Central memory CD8-positive, alpha-beta T cell (primary cell): ENCODE data around the gene TOX2.

ENCODE experiments used
- ATAC-seq: fragments of 150-1000 bp; cut with Tn5 transposase; replicated peaks from 2 replicates; pipeline ENCODE4 v1.10.0; 2022; ENCODE audit warnings: mild to moderate bottlenecking, moderate FRiP score, moderate number of reproducible peaks; ENCODE audit not compliant: poor library complexity, severe bottlenecking; ENCODE audit errors: extremely low read depth
- DNase-seq, 2 donors: peaks; one replicate each; pipeline ENCODE4 v3.0.0; 2021; ENCODE audit warnings: low spot score in 2 of 2
- H3K27ac Mint-ChIP-seq: one replicate; pipeline ENCODE4 v1.8.0; 2022; ENCODE audit warnings: low read depth, mild to moderate bottlenecking, moderate library complexity, mixed read lengths
- H3K27me3 Mint-ChIP-seq: one replicate; pipeline ENCODE4 v1.8.0; 2022; ENCODE audit warnings: mixed read lengths
- H3K36me3 Mint-ChIP-seq: one replicate; pipeline ENCODE4 v1.8.0; 2022; ENCODE audit warnings: mild to moderate bottlenecking, moderate library complexity, mixed read lengths; ENCODE audit not compliant: insufficient read depth
- H3K4me1 Mint-ChIP-seq: one replicate; pipeline ENCODE4 v1.8.0; 2022; ENCODE audit warnings: mixed read lengths
- H3K4me3 Mint-ChIP-seq: one replicate; pipeline ENCODE4 v1.8.0; 2022; ENCODE audit warnings: mild to moderate bottlenecking, moderate library complexity, mixed read lengths
- H3K9me3 Mint-ChIP-seq: one replicate; pipeline ENCODE4 v1.8.0; 2022; ENCODE audit warnings: mixed read lengths

TOX2 gene

GRCh38 chr20:44054118-44054517 is 139.5 kb downstream of the TOX2 start:
- no peaks in the 10 kb centered on the region for H3K9me3 Mint-ChIP-seq
- no peaks in the 10 kb centered on the region for H3K4me1 Mint-ChIP-seq
- no peak overlapping the region for H3K4me3 Mint-ChIP-seq
- H3K27me3 Mint-ChIP-seq, result no peaks in the 10 kb centered on the region
- H3K27ac Mint-ChIP-seq, result no peak overlapping the region
- DNase-seq, result no peak
- ATAC-seq, result no peak
- H3K36me3 Mint-ChIP-seq, result no peaks in the 10 kb centered on the region

DNA sequence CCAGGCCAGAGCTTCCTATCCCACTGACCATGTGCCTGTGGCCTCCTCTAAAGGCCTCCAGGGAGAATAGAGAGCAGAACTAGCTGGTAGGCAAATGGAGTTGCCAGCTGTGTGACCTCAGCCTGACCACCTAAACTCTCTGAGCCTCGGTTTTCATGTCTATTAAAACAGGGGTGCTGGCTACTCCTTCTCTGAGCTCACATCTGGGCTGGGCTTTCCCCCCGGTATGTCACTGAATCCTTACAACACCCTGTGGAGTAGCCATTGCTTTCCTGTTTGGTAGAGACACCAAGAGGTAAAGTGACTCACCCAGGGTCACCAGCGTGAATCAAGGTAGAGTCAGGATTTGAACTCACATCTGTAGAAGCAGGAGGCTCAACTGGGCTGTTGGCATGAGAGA is 140.2 kb downstream of the TOX2 start:
- DNase-seq, result no peak
- no peak for ATAC-seq
- H3K27me3 Mint-ChIP-seq, result no peaks in the 10 kb centered on the region
- no peaks in the 10 kb centered on the region for H3K9me3 Mint-ChIP-seq
- H3K4me1 Mint-ChIP-seq, result no peaks in the 10 kb centered on the region
- no peak overlapping the region for H3K4me3 Mint-ChIP-seq
- no peak overlapping the region for H3K27ac Mint-ChIP-seq
- no peaks in the 10 kb centered on the region for H3K36me3 Mint-ChIP-seq

- H3K36me3 Mint-ChIP-seq, result peaks cover 1% of the 10 kb centered on the region
- no peak for DNase-seq
- H3K27ac Mint-ChIP-seq, result no peak overlapping the region
- ATAC-seq, result peak; percentile 62
- no peaks in the 10 kb centered on the region for H3K27me3 Mint-ChIP-seq
- H3K4me1 Mint-ChIP-seq, result no peaks in the 10 kb centered on the region
- no peak overlapping the region for H3K4me3 Mint-ChIP-seq
- H3K9me3 Mint-ChIP-seq, result no peaks in the 10 kb centered on the region
Measured at GRCh38 chr20:44056010-44056698, 141.5 kb downstream of the TOX2 start.

DNA sequence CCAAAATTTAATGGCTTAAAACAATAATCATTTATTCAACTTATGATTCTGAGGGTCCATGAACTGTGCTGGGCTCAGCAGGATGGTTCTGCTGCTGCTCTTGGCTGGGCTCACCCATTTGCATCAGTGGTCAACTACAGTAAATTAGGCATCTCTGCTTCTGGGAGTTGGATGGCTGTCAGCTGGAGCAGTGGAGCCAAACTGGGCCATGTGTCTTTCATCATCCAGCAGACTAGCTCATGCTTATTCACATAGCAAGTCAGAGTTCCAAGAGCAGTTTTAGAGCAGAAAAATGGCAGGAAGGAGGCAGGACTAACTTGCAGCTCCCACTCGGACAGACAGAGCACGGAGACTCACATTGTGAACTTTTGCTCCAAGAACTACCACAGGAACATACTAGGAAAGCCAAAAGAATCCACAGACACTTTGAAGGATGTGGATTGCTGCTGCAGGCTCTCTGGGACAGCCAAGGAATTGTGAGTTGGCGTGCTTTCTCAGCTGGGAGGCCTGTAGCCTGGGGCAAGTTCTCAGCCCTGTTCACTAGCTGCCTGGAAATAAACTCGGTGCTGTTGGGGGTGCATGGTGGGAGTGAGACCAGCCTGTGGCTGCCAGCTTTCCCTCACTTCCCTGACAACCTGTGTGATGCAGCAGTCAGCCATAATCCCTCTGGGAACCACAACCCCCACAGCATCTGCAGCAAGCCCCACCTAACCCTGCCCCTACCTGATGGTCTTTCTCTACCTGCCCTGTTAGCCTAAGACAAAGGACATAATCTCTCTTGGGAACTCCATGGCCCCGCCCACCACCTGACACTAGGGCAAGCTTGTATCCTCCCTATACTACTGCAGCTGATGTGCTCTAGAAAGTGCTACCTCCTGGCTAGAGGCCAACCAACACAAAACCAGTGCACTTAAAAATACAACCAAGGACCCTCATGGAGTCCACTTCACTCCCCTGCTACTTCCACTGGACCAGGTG is 143.3 kb downstream of the TOX2 start:
- Mint-ChIP-seq H3K9me3 (no peaks in the 10 kb centered on the region), H3K27ac (no peak overlapping the region), H3K36me3 (peaks cover 1% of the 10 kb centered on the region), H3K4me3 (no peak overlapping the region), H3K27me3 (no peaks in the 10 kb centered on the region), H3K4me1 (no peaks in the 10 kb centered on the region)
- DNase-seq (no peak), ATAC-seq (no peak)

DNA sequence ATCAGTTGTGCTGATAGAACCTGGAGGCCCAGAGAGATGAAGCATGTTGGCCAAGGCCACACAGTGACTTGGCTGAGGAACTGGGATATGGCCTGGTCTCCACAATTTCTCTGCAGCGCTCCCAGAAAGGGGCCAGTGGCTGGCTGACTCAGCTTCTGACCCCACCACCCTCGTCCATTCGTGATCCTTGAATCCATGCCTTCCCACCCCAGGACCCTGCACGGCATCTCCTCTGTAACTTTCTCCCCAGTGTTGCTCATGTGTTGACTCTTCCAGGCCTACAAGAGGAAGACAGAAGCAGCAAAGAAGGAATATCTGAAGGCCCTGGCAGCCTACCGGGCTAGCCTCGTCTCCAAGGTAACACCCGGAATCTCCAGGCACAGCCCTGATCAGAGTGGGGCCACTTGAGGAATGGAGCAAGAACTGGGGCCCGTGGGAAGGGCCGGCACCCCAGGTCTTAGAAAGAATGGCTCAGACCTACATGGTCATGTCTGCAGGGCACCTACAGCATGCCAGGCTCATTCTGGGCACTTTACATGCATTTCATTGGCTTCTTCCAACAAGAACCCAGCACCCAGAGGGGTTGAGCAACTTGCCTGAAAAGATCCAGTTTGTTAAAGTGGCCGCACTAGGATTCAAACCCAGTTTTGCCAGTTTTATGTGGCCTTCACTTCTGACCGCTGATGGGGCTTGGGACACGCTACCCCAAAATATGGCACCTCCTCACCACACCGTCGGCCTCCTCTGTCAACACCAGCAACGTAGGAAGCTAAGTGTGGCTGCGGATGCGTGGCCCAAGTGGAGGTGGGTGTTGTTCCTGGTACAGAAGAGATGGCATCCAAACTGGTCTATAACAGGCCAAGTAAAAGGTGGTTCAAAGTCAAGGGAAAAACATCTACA is 150.1 kb downstream of the TOX2 start:
- Mint-ChIP-seq H3K27me3 (no peaks in the 10 kb centered on the region), H3K36me3 (peaks cover 12% of the 10 kb centered on the region), H3K4me3 (no peak overlapping the region), H3K4me1 (peaks cover 18% of the 10 kb centered on the region), H3K27ac (no peak overlapping the region), H3K9me3 (no peaks in the 10 kb centered on the region)
- DNase-seq (no peak), ATAC-seq (no peak)

GRCh38 chr20:44065401-44066340 is 151.0 kb downstream of the TOX2 start:
- Mint-ChIP-seq H3K27ac (no peak overlapping the region), H3K4me1 (peaks cover 27% of the 10 kb centered on the region)
- no peak for ATAC-seq

GRCh38 chr20:44066645-44067606 is 152.3 kb downstream of the TOX2 start:
- no peak overlapping the region for H3K27ac Mint-ChIP-seq
- no peak overlapping the region for H3K4me3 Mint-ChIP-seq
- H3K27me3 Mint-ChIP-seq, result no peaks in the 10 kb centered on the region
- ATAC-seq (no peak), DNase-seq (no peak)
- peaks cover 15% of the 10 kb centered on the region for H3K36me3 Mint-ChIP-seq
- H3K4me1 Mint-ChIP-seq, result peaks cover 33% of the 10 kb centered on the region
- no peaks in the 10 kb centered on the region for H3K9me3 Mint-ChIP-seq

More at GRCh38 chr20:44065401-44066340, 151.0 kb downstream of the TOX2 start:
- Mint-ChIP-seq H3K27me3 (no peaks in the 10 kb centered on the region), H3K4me3 (no peak overlapping the region), H3K9me3 (no peaks in the 10 kb centered on the region), H3K36me3 (peaks cover 15% of the 10 kb centered on the region)
- DNase-seq, result no peak

DNA sequence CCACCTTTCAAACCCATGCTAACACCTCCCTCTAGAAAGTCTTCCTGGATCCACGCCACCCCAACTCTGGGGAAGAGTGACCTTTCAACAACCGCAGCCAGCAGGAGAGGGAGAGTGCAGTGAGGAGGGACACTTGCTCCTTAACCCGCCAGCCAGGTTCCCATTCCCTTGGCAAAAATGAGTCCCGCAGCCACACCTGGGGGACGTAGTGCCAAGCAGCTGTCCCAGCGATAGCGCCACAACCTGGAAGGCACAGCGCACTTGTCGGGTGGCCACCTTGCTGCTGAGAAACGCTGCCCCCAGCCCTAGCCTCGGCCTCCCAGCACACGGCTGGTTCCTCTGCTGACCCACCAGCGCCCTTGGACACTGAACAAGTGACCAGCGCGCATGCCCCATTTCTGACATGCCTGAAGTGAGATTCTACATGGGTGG is 153.0 kb downstream of the TOX2 start:
- Mint-ChIP-seq H3K9me3 (no peaks in the 10 kb centered on the region), H3K4me3 (no peak overlapping the region), H3K36me3 (peaks cover 15% of the 10 kb centered on the region), H3K27me3 (no peaks in the 10 kb centered on the region), H3K27ac (no peak overlapping the region), H3K4me1 (peaks cover 36% of the 10 kb centered on the region)
- DNase-seq, result no peak
- no peak for ATAC-seq

- DNase-seq (no peak), ATAC-seq (no peak)
- Mint-ChIP-seq H3K9me3 (no peaks in the 10 kb centered on the region), H3K36me3 (peaks cover 15% of the 10 kb centered on the region), H3K4me3 (peak overlapping the region; percentile 80), H3K27me3 (no peaks in the 10 kb centered on the region), H3K27ac (peak overlapping the region; percentile 96), H3K4me1 (peaks cover 36% of the 10 kb centered on the region)
Measured at GRCh38 chr20:44068316-44069201, 153.9 kb downstream of the TOX2 start.
